CD1c-positive myeloid dendritic cell (primary cell): ENCODE measurements around the gene STIMATE.

ENCODE experiments used
- DNase-seq: peaks from one replicate; pipeline ENCODE4 v3.0.0-alpha.2; 2016; ENCODE audit errors: extremely low spot score

STIMATE gene

GRCh38 chr3:52817221-52817620, 80.1 kb downstream of the STIMATE start:
- no peak for DNase-seq

DNA sequence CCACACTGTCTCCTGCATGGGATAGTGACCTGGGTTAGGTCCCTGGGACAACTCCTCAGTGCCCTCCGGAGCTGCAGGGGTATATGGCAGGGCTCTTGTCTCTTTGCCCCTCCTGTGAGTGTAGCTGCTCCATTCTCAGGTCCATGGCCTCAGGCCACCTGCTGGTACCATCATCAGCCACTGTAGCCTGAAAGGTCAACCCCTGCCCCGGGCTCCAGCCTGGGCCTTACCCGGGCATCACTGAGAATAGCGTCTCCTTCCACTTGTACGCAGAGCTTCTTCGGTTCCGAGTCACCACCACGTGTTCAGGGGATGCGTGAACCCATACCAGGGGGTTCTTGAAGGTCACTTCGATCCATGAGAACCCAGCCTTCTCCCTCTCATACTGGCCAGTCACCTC, 80.7 kb downstream of the STIMATE start:
- DNase-seq, result no peak

DNA sequence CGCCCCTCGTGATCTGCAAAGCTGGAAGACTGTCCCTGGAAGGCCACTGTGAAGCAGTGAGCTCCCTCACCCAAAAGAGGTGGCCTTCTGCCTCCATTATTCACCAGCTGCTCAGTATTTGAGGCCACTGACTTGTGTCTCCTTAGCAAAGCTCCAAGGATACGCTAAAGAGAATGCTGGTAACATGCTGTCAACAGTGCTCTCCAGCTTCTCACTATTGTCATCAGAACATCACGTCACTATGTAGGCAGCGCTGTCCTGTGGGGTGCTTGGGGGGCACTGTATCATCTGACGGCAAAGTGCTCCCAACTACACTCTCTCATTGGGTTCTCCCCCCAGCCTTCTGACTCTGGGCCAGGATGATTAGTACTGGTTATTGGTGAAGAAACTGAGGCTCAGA, 81.1 kb downstream of the STIMATE start:
- DNase-seq, result no peak

GRCh38 chr3:52813810-52814209, 83.5 kb downstream of the STIMATE start:
- no peak for DNase-seq

- DNase-seq, result no peak
Measured at GRCh38 chr3:52811452-52812011, 85.8 kb downstream of the STIMATE start.

- no peak for DNase-seq
Measured at GRCh38 chr3:52810923-52811322, 86.4 kb downstream of the STIMATE start.

- no peak for DNase-seq
Measured at GRCh38 chr3:52809662-52810377, 87.5 kb downstream of the STIMATE start.

GRCh38 chr3:52809149-52809548, 88.2 kb downstream of the STIMATE start:
- DNase-seq, result no peak

DNA sequence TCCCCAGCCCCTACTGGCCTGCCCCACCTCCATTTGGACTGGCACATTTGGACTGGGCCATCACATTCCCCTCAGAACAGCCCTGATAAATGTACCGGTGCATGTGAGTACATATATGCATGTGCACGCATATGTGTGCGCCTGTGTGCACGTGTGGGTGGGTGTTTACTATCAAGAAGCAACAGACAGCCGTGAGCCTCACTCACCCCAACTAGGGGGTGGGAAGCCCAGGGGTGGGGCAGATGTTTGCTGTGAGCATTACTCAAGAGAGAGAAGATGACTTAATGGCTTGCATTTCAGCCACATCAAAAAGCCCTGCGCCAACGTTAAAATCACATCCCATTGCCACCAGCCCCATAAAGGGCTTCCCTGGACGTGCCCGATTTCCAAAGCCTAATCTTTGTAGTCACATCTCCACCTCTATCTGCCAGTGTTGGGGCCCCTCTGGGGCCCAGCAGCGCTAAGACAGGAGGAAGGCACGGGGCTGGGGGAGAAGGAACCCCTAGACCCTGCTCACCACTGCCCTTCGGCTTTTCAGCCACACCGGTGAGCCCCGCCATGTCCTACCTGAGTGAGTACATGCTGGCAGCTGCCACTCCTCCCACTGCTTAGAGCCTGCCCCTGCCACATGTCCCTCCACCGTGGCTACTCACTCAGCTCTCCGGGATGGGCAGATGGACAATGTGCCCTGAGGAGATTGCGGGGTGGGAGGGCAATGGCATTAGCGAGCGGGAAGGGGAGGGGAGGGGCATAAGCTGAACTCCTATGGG, 91.9 kb downstream of the STIMATE start:
- DNase-seq, result no peak

DNA sequence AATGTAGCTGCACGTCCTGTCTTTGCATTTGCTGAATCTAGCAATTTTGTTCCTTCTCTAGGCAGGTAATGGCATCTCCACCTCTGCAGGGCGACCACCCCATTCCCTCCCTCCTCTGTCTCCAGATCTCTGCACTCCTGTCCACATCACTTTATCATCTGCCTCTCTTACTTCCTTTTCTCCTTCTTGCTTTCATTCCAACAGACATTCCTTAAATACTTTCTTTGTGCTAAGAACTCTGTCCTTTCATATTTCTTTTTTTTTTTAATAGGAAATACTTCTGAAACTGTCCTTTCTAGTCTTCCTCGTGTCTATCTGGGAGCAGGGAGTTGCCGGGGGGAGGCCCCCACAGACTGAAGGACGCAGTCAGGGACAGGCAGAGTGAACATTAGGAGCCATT, 95.5 kb downstream of the STIMATE start:
- DNase-seq, result no peak

DNA sequence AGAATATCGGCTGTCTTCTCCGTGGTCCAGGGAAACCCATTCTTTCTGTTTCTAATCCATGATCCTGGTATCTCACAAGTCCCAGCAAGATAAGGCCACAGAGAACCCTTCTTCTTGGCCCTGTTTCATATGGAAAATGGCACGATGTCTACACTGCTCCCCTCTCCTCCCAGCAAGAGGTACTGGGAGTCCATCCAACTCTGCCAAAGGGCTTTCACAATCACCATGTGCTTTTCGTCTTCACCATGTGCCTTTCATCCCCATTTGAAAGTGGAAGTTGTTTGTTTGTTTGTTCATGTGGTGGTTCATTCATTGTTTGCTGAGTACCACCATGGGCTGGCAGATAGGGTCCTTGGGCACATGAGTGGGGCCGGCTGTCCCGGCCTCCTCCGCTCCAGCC, 97.3 kb downstream of the STIMATE start:
- DNase-seq, result no peak

GRCh38 chr3:52798978-52799476, 98.3 kb downstream of the STIMATE start:
- peak; percentile 31 for DNase-seq

DNA sequence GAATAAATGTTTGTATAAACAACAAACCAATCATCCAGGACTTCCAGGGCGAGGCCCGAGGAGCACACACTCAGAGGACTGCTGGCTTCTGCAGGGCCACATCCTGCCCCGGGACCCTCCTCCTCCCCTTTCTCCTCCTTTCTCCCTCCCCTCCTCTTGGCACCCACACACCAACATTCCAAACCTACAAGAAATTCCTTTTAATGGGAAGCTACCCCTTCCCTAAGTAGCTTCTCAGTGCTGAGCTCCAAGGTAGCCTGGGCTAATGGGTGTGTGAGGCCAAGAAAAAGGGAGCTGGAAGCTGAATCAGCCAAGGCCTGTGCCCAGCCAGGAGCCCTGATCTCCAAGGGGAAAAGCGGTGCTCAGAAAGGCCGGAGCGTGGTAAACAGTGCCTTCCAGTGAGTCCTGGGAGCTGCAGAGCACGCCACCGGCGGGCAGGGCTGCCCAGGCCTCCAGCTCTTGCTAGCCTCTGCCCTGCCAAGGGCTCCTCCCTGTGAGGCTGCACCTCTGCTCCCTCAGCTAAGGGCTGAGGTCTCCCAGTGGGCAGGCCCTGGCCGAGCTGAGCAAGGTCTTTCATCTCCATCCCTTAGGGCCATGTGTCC, 98.9 kb downstream of the STIMATE start:
- no peak for DNase-seq

DNA sequence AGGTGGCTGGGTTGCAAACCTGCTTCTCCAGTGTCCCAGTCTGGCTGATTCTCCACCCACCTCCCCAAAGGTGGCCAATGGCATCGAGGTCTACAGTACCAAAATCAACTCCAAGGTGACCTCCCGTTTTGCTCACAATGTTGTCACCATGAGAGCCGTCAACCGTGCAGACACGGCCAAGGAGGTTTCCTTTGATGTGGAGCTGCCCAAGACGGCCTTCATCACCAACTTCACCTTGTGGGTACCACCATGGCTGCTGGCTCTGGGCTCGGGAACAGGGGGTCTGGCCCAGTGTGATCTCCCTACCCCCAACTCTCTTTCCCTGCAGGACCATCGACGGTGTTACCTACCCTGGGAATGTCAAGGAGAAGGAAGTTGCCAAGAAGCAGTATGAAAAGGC, 100.9 kb downstream of the STIMATE start:
- DNase-seq, result no peak

DNA sequence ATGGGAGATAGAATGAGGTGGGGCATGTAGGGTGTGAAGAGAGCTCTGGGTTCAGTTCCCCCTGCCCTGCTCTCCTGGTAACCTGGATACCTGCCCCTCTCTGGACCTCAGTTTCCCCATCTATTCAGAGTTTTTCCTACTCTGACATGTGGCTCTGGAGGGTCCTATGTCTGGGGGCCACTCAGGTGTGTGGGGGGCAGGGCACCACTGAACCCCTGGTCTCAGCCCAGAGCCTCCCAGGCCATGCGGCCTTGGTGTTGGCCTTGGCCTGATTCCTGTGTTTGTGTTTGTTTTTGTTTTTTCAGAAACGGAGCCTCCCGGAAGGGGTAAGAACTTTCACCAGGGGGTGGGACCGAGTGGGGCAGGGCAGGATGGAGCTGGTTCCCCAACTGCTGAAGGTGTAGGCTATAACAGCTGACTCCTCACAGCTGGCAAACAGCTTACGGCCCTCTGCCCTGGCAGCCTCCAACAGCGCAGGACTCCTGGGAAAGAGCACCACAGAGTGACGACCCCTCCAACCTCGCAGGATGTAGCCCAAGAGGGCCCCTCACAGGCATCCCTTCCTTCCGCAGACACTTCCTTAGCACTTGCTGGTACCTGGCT, 101.9 kb downstream of the STIMATE start:
- DNase-seq, result no peak

DNA sequence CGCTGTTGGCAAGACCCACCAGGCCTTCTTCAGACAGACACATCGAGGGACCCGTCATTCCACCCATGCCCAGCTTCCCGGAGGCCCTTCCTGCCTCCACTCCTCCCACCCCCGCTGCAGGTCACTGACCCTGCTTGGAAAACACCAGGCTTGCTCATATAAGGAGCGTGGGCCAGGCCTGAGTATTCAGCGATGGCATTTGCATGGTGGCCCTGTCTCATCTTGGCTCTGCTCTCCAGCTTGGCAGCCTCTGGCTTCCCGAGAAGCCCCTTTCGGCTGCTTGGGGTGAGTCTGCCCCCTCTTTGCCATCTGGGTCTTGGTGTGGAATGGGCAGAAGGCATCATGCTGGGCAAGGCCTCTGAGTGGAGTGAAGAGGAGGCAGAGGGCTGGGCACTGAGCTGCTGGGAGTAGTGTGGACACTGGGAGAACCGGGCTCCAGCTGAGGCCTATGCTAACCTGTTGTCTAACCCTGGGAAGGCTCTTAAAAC, 102.7 kb downstream of the STIMATE start, which contains the start of gene ITIH3:
Gene ITIH3, plus strand, starts transcription at position 185 of the 488 bp plus-strand sequence. Its CDS starts 8 bp downstream, at position 193.
- no peak for DNase-seq

DNA sequence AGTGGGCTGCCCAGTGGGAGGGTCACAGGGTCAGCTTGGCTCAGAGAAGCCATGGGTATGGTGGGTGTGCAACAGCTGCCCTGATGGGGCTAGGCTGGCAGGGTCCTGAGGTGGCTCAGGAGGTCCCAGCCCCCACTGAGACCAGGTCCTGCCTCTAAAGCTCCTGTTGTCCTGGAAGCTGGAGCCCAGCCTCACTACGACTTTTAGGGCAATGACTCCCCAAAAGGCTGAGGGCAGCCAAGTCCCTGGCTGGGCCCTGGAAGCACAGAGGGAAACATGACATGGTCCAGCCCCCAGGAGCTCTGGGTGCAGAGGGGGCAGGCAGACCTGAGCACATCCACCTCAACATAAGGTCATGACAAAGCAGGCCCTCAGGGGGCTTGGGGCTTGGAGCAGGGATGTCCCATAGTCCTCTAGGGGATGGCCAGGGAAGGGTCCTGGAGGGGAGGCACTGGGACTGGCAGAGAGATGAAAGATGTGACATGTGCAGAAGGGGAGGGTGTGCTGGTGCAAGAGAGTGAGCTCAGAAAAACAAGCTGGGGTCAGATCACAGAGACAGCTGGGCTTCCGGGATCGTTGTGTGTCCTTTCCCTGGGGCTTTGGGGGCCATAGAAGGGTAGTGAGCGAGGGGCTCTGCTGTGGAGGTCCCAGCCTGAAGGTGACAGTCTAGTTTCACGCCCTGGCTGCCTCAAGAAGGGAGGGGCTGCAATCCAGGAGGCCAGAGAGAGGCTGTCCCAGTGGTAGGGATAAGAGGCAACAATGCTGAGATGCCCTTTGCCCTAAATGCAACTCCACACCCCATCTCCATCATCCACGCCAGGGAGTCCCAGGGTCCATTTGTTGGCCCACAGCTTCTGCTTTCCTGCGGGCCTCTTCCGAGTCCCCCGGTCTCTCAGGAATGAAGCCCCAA, 103.4 kb downstream of the STIMATE start:
- no peak for DNase-seq

DNA sequence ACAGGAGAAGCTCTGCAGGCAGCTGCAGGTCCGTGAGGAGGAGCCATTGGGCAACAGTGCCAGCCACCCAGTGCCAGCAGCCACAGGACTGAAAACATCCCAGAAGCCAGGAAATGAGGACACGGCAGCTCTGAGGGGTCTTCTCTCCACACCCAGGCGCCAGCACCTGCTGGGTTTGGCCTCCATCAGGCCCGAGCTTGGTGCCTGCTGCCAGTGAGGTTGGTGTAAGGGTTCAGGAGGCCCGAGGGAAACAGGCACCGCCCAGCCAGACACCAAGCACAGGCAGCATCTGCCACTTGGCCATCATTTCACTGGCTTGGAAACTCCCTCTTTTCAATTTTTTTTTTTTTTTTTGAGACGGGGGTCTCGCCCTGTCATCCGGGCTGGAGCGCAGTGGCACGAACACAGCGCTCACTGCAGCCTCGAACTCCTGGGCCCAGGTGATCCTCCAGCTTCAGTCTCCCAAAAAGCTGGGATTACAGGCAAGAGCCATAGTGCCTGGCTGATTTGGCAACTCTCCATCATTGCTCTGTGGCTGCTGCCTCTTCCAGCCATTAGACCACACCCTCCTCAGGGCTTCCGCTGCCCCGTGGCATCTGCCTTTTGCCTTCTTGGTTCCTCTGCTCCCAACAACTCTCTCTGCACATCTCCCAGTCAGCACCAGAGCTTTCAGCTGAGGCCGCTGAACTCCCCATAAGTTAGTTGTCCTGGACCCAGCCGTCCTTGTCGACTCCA, 104.2 kb downstream of the STIMATE start:
- DNase-seq, result no peak

- DNase-seq, result no peak
Measured at GRCh38 chr3:52792413-52792812, 104.9 kb downstream of the STIMATE start.

DNA sequence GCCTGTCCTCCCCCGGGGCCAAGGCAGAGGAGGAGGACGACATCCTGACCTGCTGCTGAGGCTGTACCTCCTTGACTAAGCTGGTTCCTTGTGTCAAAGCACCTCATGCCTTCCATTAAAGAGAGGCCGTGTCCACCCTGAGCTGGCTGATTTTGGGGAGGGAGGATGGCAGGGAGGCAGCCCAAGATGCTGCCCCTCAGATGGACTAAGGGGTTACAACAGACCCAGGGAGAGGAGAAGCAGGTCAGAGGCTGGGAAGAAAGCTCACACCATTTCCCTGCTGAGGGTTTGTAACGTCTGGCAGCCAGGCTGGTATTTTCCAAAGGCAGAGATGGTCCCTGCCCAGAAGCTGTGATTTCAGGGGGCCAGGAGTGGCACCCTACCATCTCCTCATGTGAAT, 105.4 kb downstream of the STIMATE start:
- DNase-seq, result no peak
